HTERT RPE-1 (cell line): ENCODE results near the gene WASHC4.
"Not testable (repeated sequence)": the region's sequence is repeated elsewhere in the genome, so short reads cannot be mapped to it uniquely, and the experiment has no call there.

Source experiments
- in situ Hi-C: fragments of 300-500 bp; cut with MboI; formaldehyde crosslinking; loops from 4 replicates; pipeline ENCODE4 v1.14.3; 2020; ENCODE audit warnings: low sequenced_read_pairs

WASHC4 gene

GRCh38 chr12:105089817-105090216 lies 17.7 kb upstream of the WASHC4 start:
- in situ Hi-C loops: no loop called here

GRCh38 chr12:105090361-105090760 lies 17.2 kb upstream of the WASHC4 start:
- in situ Hi-C loops: no loop called here

GRCh38 chr12:105091476-105092206 lies 15.9 kb upstream of the WASHC4 start:
- in situ Hi-C loops: no loop called here

GRCh38 chr12:105092336-105092735 lies 15.2 kb upstream of the WASHC4 start:
- in situ Hi-C loops: no loop called here

GRCh38 chr12:105095338-105095737 lies 12.2 kb upstream of the WASHC4 start:
- in situ Hi-C loops: not testable (repeated sequence)

- in situ Hi-C loops: no loop called here
These were observed 8.2 kb upstream of the WASHC4 start for GRCh38 chr12:105099356-105099755.

GRCh38 chr12:105100207-105100985 lies 7.1 kb upstream of the WASHC4 start:
- in situ Hi-C loops: no loop called here

GRCh38 chr12:105100998-105101397 lies 6.5 kb upstream of the WASHC4 start:
- in situ Hi-C loops: no loop called here

GRCh38 chr12:105102673-105103072 lies 4.9 kb upstream of the WASHC4 start:
- in situ Hi-C loops: no loop called here

- in situ Hi-C loops: no loop called here
These were observed 2.8 kb upstream of the WASHC4 start for GRCh38 chr12:105104762-105105161.

- in situ Hi-C loops: no loop called here
These were observed 910 bp upstream of the WASHC4 start for GRCh38 chr12:105106621-105107020.

GRCh38 chr12:105107171-105107493 lies 399 bp upstream of the WASHC4 start:
- in situ Hi-C loops: no loop called here

- in situ Hi-C loops: no loop called here
These were observed 2.1 kb downstream of the WASHC4 start for GRCh38 chr12:105109465-105110212.

- in situ Hi-C loops: no loop called here
These were observed 3.3 kb downstream of the WASHC4 start for GRCh38 chr12:105110851-105111250.

GRCh38 chr12:105113094-105113493 lies 5.6 kb downstream of the WASHC4 start:
- in situ Hi-C loops: no loop called here

- in situ Hi-C loops: no loop called here
These were observed 9.4 kb downstream of the WASHC4 start for GRCh38 chr12:105116969-105117368.

GRCh38 chr12:105120551-105120950 lies 13.0 kb downstream of the WASHC4 start:
- in situ Hi-C loops: no loop called here

- in situ Hi-C loops: no loop called here
These were observed 30.7 kb downstream of the WASHC4 start for GRCh38 chr12:105138248-105138647.

- in situ Hi-C loops: no loop called here
These were observed 33.9 kb downstream of the WASHC4 start for GRCh38 chr12:105141320-105141922.

- in situ Hi-C loops: no loop called here
These were observed 34.7 kb downstream of the WASHC4 start for GRCh38 chr12:105142259-105142658.

- in situ Hi-C loops: no loop called here
These were observed 48.7 kb downstream of the WASHC4 start for GRCh38 chr12:105156260-105156659.
